ENCODE results near the gene COL11A2.

GRCh38 chr6:33178755-33179475 is 13.4 kb downstream of the COL11A2 start:
- TF ChIP-seq POLR2AphosphoS5 (IDR thresholded peaks at IDR 0.05; ENCODE audit: low read depth, low read length) = no peak
- no peak for TF ChIP-seq POLR2A (IDR thresholded peaks at IDR 0.05; ENCODE audit: low read depth, low read length)
- no peak for TF ChIP-seq TAF1 (IDR thresholded peaks at IDR 0.05; ENCODE audit: low read depth, low read length)
- TF ChIP-seq SPI1 (IDR thresholded peaks at IDR 0.05; ENCODE audit: low read depth, low read length) = no peak
- TF ChIP-seq POU2F2 (IDR thresholded peaks at IDR 0.05; ENCODE audit: low read depth, low read length) = no peak
